K562 (cell line): ENCODE results near the gene FGGY. TPM values are rescaled to one million over a fixed set of nuclear protein-coding genes. Genes with fewer than 3 reads are reported as not detected.
A peak's percentile ranks its signal among the peaks of the same experiment; 100 is the strongest.

ENCODE experiments used
- ATAC-seq: fragments of 200-7000 bp; cut with Tn5 transposase; 3 replicates; pipeline ENCODE4 v1.9.1; 2020; ENCODE audit warnings: moderate library complexity
- BruUV-seq: library from RNA; stranded (reverse); fragments of 400-500 nt; replicated peaks from 2 replicates; lab custom pipeline; 2021; lab: Mats Ljungman, UMichigan
- CTCF ChIA-PET: fragments of 300-600 bp; formaldehyde crosslinking; extraction: SDS; loops from one replicate; lab custom pipeline; 2021; ENCODE audit warnings: low intra/inter-chr PET ratio; lab: Yijun Ruan, JAX
- POLR2A ChIA-PET: fragments of 300-600, 350-650 bp; sonication (Branson Sonifier 250); formaldehyde crosslinking; extraction: SDS; loops from one replicate; lab custom pipeline; 2021; ENCODE audit warnings: antibody characterized with exemption, inconsistent platforms; lab: Yijun Ruan, JAX
- DNase-seq, 4 experiments: peaks; one replicate each; pipeline versions ENCODE4 v3.0.0 to v3.0.0-alpha.2; 2011 to 2018; ENCODE audit warnings: low spot score in 3 of 4, mixed read lengths in 3 of 4; ENCODE audit errors: extremely low read depth in 1 of 4
- FAIRE-seq: peaks from 2 replicates; lab custom pipeline; 2011; peaks lifted over from hg19 to GRCh38; lab: Jason Lieb, UNC
- H2AFZ ChIP-seq: 2 replicates; pipeline ENCODE4 v1.6.0; 2011; ENCODE audit warnings: low read depth, low read length, control low read depth, inconsistent platforms
- H3K27ac ChIP-seq: fragments of 200-600 bp; 3 replicates; pipeline ENCODE4 v1.8.0; 2011; ENCODE audit warnings: low read depth, mild to moderate bottlenecking, control low read depth, inconsistent platforms, low read length, moderate library complexity, mixed read lengths; ENCODE audit errors: extremely low read depth
- H3K27me3 ChIP-seq, 2 experiments: fragments of 300-600 bp in 1 of 2; 2 replicates in 1 of 2; 3 replicates in 1 of 2; pipeline versions ENCODE4 v1.6.0 to v1.8.0; 2011; ENCODE audit warnings: inconsistent platforms in 2 of 2, low read length in 2 of 2, mild to moderate bottlenecking in 1 of 2, mixed read lengths in 1 of 2, moderate library complexity in 1 of 2; ENCODE audit not compliant: control insufficient read depth in 2 of 2, insufficient read depth in 2 of 2
- H3K36me3 ChIP-seq: fragments of 300-600 bp; 3 replicates; pipeline ENCODE4 v1.8.0; 2011; ENCODE audit warnings: mild to moderate bottlenecking, low read length, inconsistent platforms; ENCODE audit not compliant: control insufficient read depth, insufficient read depth
- H3K4me1 ChIP-seq, 2 experiments: fragments of 200-600 bp in 1 of 2; replicated peaks in 1 of 2; 2 replicates in 1 of 2; 3 replicates in 1 of 2; pipeline versions ENCODE4 v1.5.1 to v1.8.0; 2011; ENCODE audit warnings: inconsistent platforms in 2 of 2, low read length in 2 of 2, mild to moderate bottlenecking in 1 of 2, mixed read lengths in 1 of 2, moderate library complexity in 1 of 2; ENCODE audit not compliant: control insufficient read depth in 2 of 2, insufficient read depth in 2 of 2
- H3K4me2 ChIP-seq: 2 replicates; pipeline ENCODE4 v1.6.1; 2011; ENCODE audit warnings: low read length, control low read depth, inconsistent platforms, mixed read lengths; ENCODE audit not compliant: insufficient read depth
- H3K4me3 ChIP-seq: fragments of 200-600 bp; sonication (generic), shearing (Covaris generic); 2 replicates; pipeline ENCODE4 v1.5.1; 2016; ENCODE audit warnings: control low read depth, inconsistent platforms
- H3K79me2 ChIP-seq: fragments of 200-600 bp; 3 replicates; pipeline ENCODE4 v1.8.0; 2011; ENCODE audit warnings: low read length, inconsistent platforms; ENCODE audit not compliant: control insufficient read depth, insufficient read depth
- H3K9ac ChIP-seq, 2 experiments: 2 replicates each; pipeline versions ENCODE4 v1.6.0 to v1.6.1; 2011; ENCODE audit warnings: low read depth in 2 of 2, low read length in 2 of 2, control low read depth in 1 of 2, inconsistent platforms in 1 of 2, mild to moderate bottlenecking in 1 of 2, mixed read lengths in 1 of 2; ENCODE audit not compliant: insufficient read depth in 1 of 2
- H3K9me1 ChIP-seq: one replicate; pipeline ENCODE4 v1.6.0; 2011; ENCODE audit warnings: inconsistent platforms, mild to moderate bottlenecking, low read length, moderate library complexity; ENCODE audit not compliant: control insufficient read depth, insufficient read depth
- H3K9me3 ChIP-seq: replicated peaks from 2 replicates; pipeline ENCODE4 v1.5.1; 2011; ENCODE audit warnings: low read depth, low read length, inconsistent platforms; ENCODE audit not compliant: control insufficient read depth, insufficient read depth
- H4K20me1 ChIP-seq: replicated peaks from 2 replicates; pipeline ENCODE4 v1.6.1; 2011; ENCODE audit warnings: low read length, inconsistent platforms, mixed read lengths; ENCODE audit not compliant: control insufficient read depth, insufficient read depth
- PRPF4 ChIP-seq: fragments of 200-400 bp; formaldehyde crosslinking; IDR thresholded peaks from one replicate; pipeline ENCODE4 v1.6.1; 2017; ENCODE audit warnings: low read length, low read depth, mild to moderate bottlenecking; ENCODE audit not compliant: insufficient read depth, poor library complexity, severe bottlenecking
- RAD21 ChIP-seq, 2 experiments: fragments of 250-450 bp in 1 of 2; fragments of 450-650 bp in 1 of 2; sonication (Bioruptor Pico) in 1 of 2; formaldehyde crosslinking in 1 of 2; IDR thresholded peaks in 1 of 2; conservative IDR thresholded peaks in 1 of 2; 2 replicates each; pipeline versions ENCODE4 v1.4.0 to v1.8.0; 2020 to 2022; ENCODE audit warnings: mild to moderate bottlenecking in 2 of 2, moderate library complexity in 1 of 2
- ZNF408 ChIP-seq: fragments of 250-450 bp; sonication (Bioruptor Pico); IDR thresholded peaks from 2 replicates; pipeline ENCODE4 v1.4.0; 2020; ENCODE audit warnings: low read depth, mild to moderate bottlenecking, moderate library complexity
- WGBS: fragments of 100-300 bp; shearing (Covaris generic); methylation state at CpG from one replicate; pipeline ENCODE4 v1.1.6; 2016; ENCODE audit warnings: low coverage, mixed read lengths; ENCODE audit not compliant: insufficient coverage; ENCODE audit errors: missing lambda C conversion rate; 5-methylcytosine and 5-hydroxymethylcytosine counted together
- in situ Hi-C: fragments of 300-500 bp; cut with MboI; formaldehyde crosslinking; loops from 4 replicates; pipeline ENCODE4 v1.15.0; 2018; ENCODE audit warnings: inconsistent platforms, mixed read lengths
- intact Hi-C: fragments of 100-400 bp; cut with micrococcal nuclease; formaldehyde crosslinking; loops from 2 replicates; pipeline ENCODE4 v1.14.2; 2022
- polyA plus RNA-seq, 8 experiments: library from polyadenylated mRNA; depleted of rRNA in 4 of 8; stranded (reverse) in 5 of 8; unstranded in 3 of 8; fragments of >200 nt; fragmentation: Nextera tagmentation in 2 of 8; fragmentation: Illumina TruSeq in 1 of 8; extraction: Ambion mirVana in 2 of 8; extraction: Trizol in 1 of 8; gene quantifications; 2 replicates each; pipeline versions ENCODE4 v1.2.1 to v1.2.3, GENCODE V29; 2011 to 2014; ENCODE audit warnings: inconsistent platforms in 1 of 8, missing spikeins in 1 of 8
- total RNA-seq, 7 experiments: library from RNA; depleted of rRNA in 6 of 7; stranded (reverse); fragments of >200 nt in 6 of 7; fragmentation: Illumina TruSeq in 2 of 7; extraction: Trizol in 2 of 7; gene quantifications; 2 replicates each; pipeline versions ENCODE4 v1.2.1 to v1.2.3, GENCODE V29; 2011 to 2021; ENCODE audit warnings: low replicate concordance in 1 of 7
- TF ChIP-seq, protein P1 (sequence below): IDR thresholded peaks from 2 replicates; pipeline ENCODE4 v1.6.1; 2011; ENCODE audit not compliant: insufficient read length; ENCODE audit errors: extremely low read depth

The FGGY gene
- total and polyA plus RNA-seq, 9 of the 15 experiments (the other 6 are each of a cell fraction or from before 2014, with no cell fraction given), result 9.7 to 19.2 (median 12.6) TPM

DNA sequence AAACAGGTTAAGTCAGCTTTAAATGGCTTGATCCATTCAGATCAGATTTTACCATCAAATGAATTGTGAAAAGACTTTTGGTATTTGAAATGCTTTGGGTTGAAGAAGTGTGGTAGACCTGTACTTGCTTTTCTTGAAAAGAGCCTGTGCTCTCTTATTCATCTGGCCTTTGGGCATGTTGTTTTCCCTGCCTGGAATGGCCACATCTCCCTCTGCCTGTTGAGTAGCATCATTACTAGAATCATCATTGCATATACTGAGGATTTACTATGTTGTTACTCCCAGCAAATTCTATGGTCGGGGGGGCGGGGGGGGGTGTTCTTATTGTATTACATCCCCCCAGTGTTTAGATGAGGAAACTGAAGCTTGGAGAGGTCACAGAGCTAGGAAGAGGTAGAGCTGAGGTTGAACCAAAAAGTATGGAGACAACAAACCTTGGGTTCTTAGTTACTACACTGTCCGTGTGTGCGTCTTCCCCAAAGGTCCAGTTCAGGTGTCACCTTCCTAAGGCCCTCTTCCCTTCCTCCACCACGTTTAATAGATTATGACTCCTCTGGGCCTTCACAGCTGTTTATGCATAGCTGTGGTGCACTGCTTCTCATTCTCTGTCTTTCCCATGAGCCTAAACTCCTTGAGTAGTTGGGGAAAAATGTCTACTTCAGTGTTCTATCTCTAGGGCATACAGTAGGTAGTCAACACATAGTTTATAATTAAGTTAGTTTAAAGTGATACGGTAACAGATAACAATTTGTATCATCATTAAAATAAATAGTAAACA is 271.5 kb downstream of the FGGY start:
- CTCF ChIA-PET, result no interaction called here
- intact Hi-C loops, result no loop called here
- POLR2A ChIA-PET, result interaction anchor here (0.6 kb wide), 1 partner anchor 10 kb away, joined by 3 read pairs; no protein-coding TSS in a partner anchor

DNA sequence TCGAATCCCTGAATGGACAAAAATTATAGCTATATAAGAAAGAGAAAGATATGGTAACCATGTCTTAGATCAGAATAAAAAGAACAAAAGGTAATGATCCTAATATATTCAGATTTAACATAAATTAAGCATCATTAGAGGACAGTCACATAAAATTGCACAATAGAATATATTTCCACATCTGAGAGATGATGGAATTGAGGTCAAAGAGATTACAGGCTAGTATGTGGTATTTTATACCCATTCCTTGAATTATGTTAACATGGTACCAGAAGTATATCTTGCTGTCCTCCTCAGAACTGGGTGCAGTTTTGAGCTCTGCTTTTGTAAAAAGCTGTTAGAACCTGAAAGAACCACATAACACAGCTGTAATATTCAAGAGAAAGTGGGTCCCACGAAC is 272.3 kb downstream of the FGGY start:
- 2% methylated on average over 2 of the region's 2 CpGs for WGBS
- POLR2A ChIA-PET, result interaction anchor here (0.7 kb wide), 1 partner anchor 42 kb away, joined by 4 read pairs; no protein-coding TSS in a partner anchor

More for the DNA sequence above, 271.5 kb downstream of the FGGY start:
- no peaks in the 10 kb centered on the region for H3K4me1 ChIP-seq
- H3K27ac ChIP-seq, result no peak overlapping the region
- no peak overlapping the region for H2AFZ ChIP-seq
- FAIRE-seq (no peak), DNase-seq (no peak), ATAC-seq (no peak)
- no peaks in the 10 kb centered on the region for H3K9me1 ChIP-seq
- H3K4me2 ChIP-seq, result no peak overlapping the region
- no peaks in the 10 kb centered on the region for H4K20me1 ChIP-seq
- 17% methylated on average over 6 of the region's 6 CpGs for WGBS
- in situ Hi-C loops, result no loop called here
- no peaks in the 10 kb centered on the region for H3K79me2 ChIP-seq
- no peaks in the 10 kb centered on the region for H3K27me3 ChIP-seq
- TF ChIP-seq, protein P1, sequence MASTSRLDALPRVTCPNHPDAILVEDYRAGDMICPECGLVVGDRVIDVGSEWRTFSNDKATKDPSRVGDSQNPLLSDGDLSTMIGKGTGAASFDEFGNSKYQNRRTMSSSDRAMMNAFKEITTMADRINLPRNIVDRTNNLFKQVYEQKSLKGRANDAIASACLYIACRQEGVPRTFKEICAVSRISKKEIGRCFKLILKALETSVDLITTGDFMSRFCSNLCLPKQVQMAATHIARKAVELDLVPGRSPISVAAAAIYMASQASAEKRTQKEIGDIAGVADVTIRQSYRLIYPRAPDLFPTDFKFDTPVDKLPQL, result no peak
- peak in 1 of 2 experiments; percentile 37; a peak in 2 of 4 replicates for TF ChIP-seq RAD21 (CRISPR knock-in tag; conservative IDR thresholded peaks at IDR 0.05 in 1 of 2, IDR thresholded peaks at IDR 0.05 in 1 of 2)
- no peak overlapping the region for H3K4me3 ChIP-seq
- no TSS peak for BruUV-seq
- no peaks in the 10 kb centered on the region for H3K9me3 ChIP-seq
- no peaks in the 10 kb centered on the region for H3K36me3 ChIP-seq
- no peak overlapping the region for H3K9ac ChIP-seq

More for the DNA sequence above, 272.3 kb downstream of the FGGY start:
- Histone ChIP-seq H2AFZ (no peak overlapping the region), H3K9ac (no peak overlapping the region), H3K4me2 (no peak overlapping the region), H3K4me1 (no peaks in the 10 kb centered on the region), H3K4me3 (no peak overlapping the region), H3K36me3 (no peaks in the 10 kb centered on the region), H3K79me2 (no peaks in the 10 kb centered on the region), H3K9me3 (no peaks in the 10 kb centered on the region; the same call in 1 of the 2 replicates), H3K27ac (no peak overlapping the region), H4K20me1 (no peaks in the 10 kb centered on the region), H3K9me1 (no peaks in the 10 kb centered on the region), H3K27me3 (no peaks in the 10 kb centered on the region)
- FAIRE-seq (no peak), DNase-seq (no peak), ATAC-seq (no peak)
- CTCF ChIA-PET, result no interaction called here
- BruUV-seq, result no TSS peak
- in situ Hi-C loops (no loop called here), intact Hi-C loops (no loop called here)
- no peak for TF ChIP-seq ZNF408 (CRISPR knock-in tag)
- TF ChIP-seq PRPF4, result no peak
